ENCODE data around the gene ADGRL3.

Gene ADGRL3

GRCh38 chr4:61918987-61919386 lies 718.9 kb downstream of the ADGRL3 start (continued):
- peak; percentile 16; the same call in 1 of the 2 replicates for TF ChIP-seq PRDM6 (tag by site-specific recombination; IDR thresholded peaks at IDR 0.05)
- no peak for TF ChIP-seq ZNF529 (tag by site-specific recombination; IDR thresholded peaks at IDR 0.05; ENCODE audit: insufficient replicate concordance)
- TF ChIP-seq ZBTB10 (tag by site-specific recombination; IDR thresholded peaks at IDR 0.05) = no peak
- TF ChIP-seq ZNF76 (tag by site-specific recombination; IDR thresholded peaks at IDR 0.05; ENCODE audit: borderline replicate concordance, low read depth) = no peak
- TF ChIP-seq ZNF518A (tag by site-specific recombination; conservative IDR thresholded peaks at IDR 0.05; ENCODE audit: low read depth) = no peak
- no peak for TF ChIP-seq HOXD13 (CRISPR knock-in tag; IDR thresholded peaks at IDR 0.05; ENCODE audit: borderline replicate concordance)

- Histone ChIP-seq H3K27ac (ENCODE audit: extremely low read depth, low read depth, low read length) (no peak overlapping the region), H3K4me3 (ENCODE audit: low read depth, low read length) (no peak overlapping the region), H3K36me3 (ENCODE audit: control insufficient read depth in 2 of 2, insufficient read depth in 1 of 2, low read length in 2 of 2) (no peaks in the 10 kb centered on the region), H3K4me1 (ENCODE audit: control insufficient read depth, insufficient read depth, low read length) (peaks cover 2% of the 10 kb centered on the region), H3K9me3 (ENCODE audit: control insufficient read depth, insufficient read depth, low read depth, low read length) (no peaks in the 10 kb centered on the region)
- no peak for TF ChIP-seq ZFP3 (tag by site-specific recombination; IDR thresholded peaks at IDR 0.05; ENCODE audit: low read depth)
- ChIA-PET CTCF (no interaction called here), POLR2A (no interaction called here)
Observed at GRCh38 chr4:61919561-61919960, 719.4 kb downstream of the ADGRL3 start.

GRCh38 chr4:61921920-61922319 lies 721.8 kb downstream of the ADGRL3 start:
- TF ChIP-seq ZNF843 (tag by site-specific recombination; IDR thresholded peaks at IDR 0.05) = peak; percentile 70
- TF ChIP-seq ZSCAN30 (tag by site-specific recombination; IDR thresholded peaks at IDR 0.05) = no peak
- no peak for TF ChIP-seq ZNF623 (tag by site-specific recombination; IDR thresholded peaks at IDR 0.05)
- no peak for TF ChIP-seq MZF1 (tag by site-specific recombination; IDR thresholded peaks at IDR 0.05; ENCODE audit: borderline replicate concordance)
- TF ChIP-seq TCF7L2 (IDR thresholded peaks at IDR 0.05; ENCODE audit: borderline replicate concordance, low read depth, low read length) = peak; percentile 68
- TF ChIP-seq ZNF837 (tag by site-specific recombination; IDR thresholded peaks at IDR 0.05) = no peak
- peak; percentile 37; the same call in 1 of the 2 replicates for TF ChIP-seq FEZF1 (tag by site-specific recombination; IDR thresholded peaks at IDR 0.05)
- TF ChIP-seq KLF8 (tag by site-specific recombination; IDR thresholded peaks at IDR 0.05) = no peak
- TF ChIP-seq PRDM6 (tag by site-specific recombination; IDR thresholded peaks at IDR 0.05) = peak; percentile 23; the same call in 1 of the 2 replicates
- TF ChIP-seq ZNF629 (tag by site-specific recombination; IDR thresholded peaks at IDR 0.05) = no peak
- ChIA-PET POLR2A (no interaction called here), CTCF (interaction anchor here (0.7 kb wide), 1 partner anchor 242 kb away, joined by 5 read pairs; no protein-coding TSS in a partner anchor)

More at GRCh38 chr4:61921920-61922319, 721.8 kb downstream of the ADGRL3 start:
- Histone ChIP-seq H3K36me3 (ENCODE audit: control insufficient read depth in 2 of 2, insufficient read depth in 1 of 2, low read length in 2 of 2) (no peaks in the 10 kb centered on the region), H3K4me1 (ENCODE audit: control insufficient read depth, insufficient read depth, low read length) (peaks cover 2% of the 10 kb centered on the region), H3K4me3 (ENCODE audit: low read depth, low read length) (no peak overlapping the region), H3K9me3 (ENCODE audit: control insufficient read depth, insufficient read depth, low read depth, low read length) (no peaks in the 10 kb centered on the region), H3K27ac (ENCODE audit: extremely low read depth, low read depth, low read length) (no peak overlapping the region)

Measured in HEK293 (cell line).